IPS DF 4.7 (cell line): ENCODE measurements around the gene TMOD2.

Experiments used
- DNase-seq: peaks from one replicate; pipeline ENCODE4 v3.0.0-alpha.2; 2013; ENCODE audit warnings: low spot score; ENCODE audit errors: extremely low read depth

Gene TMOD2

DNA sequence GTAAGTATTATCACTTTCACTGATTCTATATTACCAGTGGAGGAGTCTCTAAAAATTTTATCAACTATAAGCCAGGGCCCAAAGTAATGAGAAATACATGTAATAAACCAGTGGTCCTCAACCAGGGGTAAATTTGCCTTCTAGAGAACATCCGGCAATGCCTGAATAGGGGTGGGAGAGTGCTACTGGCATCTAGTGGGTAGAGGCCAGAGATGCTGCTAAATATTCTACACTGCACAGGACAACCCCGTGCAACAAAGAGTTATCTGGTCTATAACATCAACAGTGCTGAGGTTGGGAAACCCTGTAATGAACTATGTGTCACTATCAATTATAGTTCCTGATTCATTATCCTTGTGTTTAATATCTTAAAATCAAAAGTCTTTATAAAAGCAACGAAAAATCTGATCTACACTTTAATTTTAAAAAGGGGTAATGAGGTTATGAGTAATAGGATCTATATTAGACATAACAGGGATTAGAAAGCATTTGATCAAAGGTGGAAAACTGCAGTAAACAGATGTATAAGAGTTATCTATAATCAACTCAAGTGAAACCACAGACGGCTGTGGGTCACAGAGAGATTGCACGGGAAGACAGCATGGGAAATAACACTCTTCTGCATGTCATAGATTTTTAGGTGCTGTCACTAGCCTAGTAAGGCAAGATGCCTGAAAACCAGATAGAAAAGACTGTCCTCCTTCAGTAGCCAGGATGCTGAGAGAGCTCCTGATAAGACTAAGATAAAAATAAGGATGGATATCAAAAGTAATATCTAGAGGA, 16.0 kb upstream of the TMOD2 start:
- no peak for DNase-seq

DNA sequence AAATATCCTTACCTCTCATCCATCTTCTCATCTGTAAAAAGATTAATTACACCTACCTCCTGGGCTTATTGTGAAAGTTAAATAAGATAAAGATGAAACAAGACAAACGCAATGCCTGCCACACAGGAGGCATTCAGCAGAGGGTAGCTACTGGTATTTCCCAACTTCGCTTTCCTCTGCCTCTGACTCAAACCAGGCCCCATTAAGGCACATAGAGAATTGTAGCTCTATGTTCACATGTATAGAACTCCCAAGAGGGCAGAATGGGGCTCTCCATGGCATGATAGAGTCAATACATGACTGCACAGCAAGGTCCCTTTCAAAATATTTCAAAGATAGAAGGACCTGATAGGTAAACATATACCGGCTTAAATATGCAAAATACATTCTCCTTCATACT, 15.3 kb upstream of the TMOD2 start:
- DNase-seq: no peak

GRCh38 chr15:51736751-51737521, 14.5 kb upstream of the TMOD2 start:
- DNase-seq: no peak

DNA sequence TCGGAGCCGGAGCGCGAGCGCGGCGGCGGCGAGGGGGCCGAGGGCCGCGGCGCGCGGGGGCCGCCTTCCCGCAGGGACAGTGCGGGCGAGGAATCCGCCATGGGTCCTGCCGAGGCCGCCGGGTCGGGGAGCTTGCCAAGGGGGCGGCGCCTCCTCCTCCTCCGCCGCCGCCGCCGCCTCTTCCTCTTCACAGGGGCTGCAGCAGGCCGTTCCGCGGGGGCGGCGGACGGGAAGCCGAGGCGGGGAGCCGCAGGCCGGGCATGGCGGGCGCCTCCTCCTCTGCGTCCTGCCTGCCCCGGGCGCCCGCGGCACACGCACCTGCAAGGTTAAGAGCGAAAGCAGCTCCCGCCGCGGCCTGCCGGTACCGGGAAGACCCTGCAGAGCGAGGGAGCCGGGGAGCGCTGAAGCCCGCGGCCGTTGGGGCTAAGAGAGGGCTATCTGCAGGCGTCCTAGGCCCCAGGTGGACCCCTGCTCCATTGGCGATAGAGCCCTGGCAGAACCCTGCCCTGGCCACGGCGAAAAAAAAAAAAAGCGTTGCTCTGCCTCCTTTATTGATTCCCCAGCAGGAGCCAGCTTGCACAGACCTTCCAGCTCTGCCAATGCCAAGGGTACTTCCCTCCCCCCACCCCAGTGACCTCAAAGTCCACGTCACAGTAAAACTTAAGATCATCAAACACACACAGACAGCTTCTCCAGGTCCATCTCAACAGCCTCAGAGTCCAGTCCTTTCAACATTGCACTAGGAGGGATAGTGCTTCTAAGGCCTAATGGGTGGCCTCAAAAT, 13.7 kb upstream of the TMOD2 start, which contains the start of gene LYSMD2:
Gene LYSMD2 (minus strand): TSS at position 134 of the 784 bp plus-strand sequence. CDS start 33 bp downstream, at position 101.
- DNase-seq: no peak

GRCh38 chr15:51738553-51738952, 12.8 kb upstream of the TMOD2 start:
- DNase-seq: no peak

- no peak for DNase-seq
Measured at GRCh38 chr15:51739061-51739712, 12.2 kb upstream of the TMOD2 start.

DNA sequence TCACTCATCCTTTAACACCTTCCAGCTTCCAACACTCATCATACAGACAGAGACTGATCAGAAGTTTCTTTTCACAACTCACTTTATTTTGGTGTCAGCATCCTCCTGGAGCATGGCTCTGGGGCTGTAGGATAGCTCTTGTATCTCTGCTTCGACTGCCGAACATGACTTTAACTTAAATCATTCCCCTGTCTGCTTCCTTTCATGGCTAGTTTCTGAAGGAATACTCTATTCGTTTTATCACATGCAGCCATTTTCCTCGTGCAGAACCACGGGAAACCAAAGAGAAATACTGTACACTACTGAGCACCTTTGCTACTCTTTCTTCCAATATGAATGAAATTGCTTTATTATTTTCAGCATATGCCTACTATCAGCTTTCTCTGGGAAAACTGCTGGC, 2.1 kb upstream of the TMOD2 start:
- DNase-seq: no peak

GRCh38 chr15:51750186-51750585, 1.2 kb upstream of the TMOD2 start:
- no peak for DNase-seq

GRCh38 chr15:51751697-51752683, 593 bp downstream of the TMOD2 start:
- DNase-seq: no peak

GRCh38 chr15:51752888-51753287, 1.5 kb downstream of the TMOD2 start:
- DNase-seq: no peak

DNA sequence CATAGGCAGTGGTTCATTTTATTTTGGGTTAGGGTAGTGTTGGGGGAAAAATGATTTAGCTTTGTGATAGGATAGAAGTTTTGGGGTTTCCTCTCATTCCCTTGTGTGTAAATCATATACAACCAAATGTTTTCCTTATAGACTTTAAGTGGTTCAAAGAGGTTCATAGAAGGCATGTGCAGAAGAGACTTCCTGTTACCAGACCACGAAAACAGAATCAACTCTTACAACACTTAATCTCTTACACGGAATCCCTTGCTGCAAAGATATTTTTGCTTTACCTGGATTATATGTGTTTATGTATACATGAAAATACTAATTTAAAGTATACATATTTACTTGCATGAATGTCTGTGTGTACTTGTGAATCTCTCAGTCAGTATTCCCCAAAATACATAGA, 2.9 kb downstream of the TMOD2 start:
- no peak for DNase-seq

DNA sequence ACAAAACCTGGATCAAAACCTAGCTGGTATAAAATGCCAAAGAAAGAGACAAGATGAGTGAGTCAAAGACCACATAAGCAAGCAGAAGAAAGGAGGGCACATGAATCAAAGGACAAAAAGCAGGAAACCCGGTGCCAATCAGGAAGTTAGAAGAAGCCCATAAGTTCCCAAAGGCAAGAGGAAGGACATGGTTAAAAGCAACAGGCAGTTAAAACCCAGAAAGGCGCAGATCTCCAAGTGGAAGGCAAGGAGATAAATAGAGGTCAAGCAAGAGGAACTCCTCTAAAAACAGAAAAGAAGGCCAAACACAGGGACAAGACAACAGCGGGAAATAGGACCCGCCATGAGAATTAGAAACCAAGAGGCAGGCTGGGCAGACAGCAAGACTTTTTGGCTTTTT, 4.4 kb downstream of the TMOD2 start:
- DNase-seq: no peak

GRCh38 chr15:51756482-51756881, 5.1 kb downstream of the TMOD2 start:
- no peak for DNase-seq

DNA sequence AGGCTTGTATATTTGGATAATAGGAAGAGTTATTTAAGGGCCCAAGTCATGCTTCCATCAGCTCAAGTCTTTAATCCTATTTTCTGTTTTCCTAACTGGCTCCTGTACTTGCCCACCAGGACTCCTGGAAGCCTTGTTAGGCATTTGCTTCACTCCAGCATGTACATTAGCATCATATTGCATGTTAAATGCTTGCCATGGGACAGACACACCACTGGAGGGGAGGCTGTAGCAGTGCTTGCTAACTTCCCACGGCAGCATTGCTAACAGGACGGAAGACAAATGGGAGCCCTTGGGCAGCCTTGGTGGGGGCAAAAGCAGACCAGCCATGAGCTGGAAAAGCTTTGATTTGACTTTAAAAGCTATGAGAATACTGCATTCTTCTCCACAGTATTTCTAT, 6.1 kb downstream of the TMOD2 start:
- DNase-seq: no peak

DNA sequence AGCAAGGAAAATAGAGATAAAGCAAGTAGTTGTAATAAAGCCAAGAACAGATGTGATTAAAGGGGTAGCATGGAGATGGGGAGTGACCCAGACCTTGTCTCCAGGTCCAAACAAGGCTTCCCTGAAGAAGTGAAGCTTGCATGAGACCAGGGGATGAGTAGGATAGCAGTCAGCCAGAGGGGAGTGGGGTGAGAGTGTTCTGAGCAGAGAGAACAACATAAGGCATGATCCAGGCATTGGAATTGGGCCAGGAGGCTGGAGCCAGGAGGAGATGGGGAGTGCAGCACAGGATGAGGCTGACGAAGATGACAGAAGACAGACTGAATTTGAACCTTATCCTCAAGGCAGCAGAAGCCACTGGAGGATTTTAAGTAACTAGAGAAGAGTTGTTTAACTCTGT, 7.2 kb downstream of the TMOD2 start:
- no peak for DNase-seq

DNA sequence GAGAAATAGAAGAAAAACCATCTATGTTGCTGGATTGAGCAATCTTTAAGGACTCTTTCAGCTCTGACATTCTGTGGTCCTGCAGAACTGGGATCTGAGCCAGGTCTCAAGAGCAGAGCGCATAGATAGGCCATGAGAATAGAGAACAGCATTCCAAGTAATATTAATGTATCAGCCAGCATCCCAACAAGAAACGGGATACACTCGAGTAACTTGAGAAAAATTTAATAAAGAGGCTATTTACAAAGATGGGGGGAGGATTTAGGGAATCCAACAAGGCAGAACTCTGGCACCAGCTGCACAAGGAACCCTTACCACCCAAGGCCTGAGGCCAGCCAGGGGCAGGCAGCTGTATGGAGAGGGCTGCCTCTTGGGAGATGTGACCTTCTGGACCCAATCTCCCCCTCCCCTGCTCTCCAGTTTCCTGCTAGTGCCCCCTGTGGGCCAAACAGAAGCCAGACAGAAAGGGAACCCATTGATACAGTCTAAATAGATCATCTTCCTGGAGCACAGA, 8.2 kb downstream of the TMOD2 start:
- no peak for DNase-seq

DNA sequence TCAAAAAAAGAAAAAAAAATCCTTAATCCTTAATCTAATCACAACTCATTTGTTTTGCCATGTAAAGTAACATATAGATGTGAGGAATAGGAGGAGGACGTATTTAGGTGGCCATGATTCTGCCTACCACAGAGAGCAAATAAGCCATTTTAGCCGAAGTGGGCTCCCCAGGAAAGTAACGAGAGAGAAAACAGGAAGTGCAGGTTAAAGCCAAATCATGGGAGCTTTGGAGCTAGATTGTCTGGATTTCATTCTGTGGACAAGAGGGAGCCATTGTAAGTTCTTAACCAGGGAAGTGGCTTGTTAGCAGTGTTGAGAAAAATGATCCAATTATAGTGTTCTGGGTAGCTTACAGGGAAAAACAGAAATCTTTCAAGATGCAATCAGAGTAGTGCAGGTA, 9.4 kb downstream of the TMOD2 start:
- DNase-seq: no peak

DNA sequence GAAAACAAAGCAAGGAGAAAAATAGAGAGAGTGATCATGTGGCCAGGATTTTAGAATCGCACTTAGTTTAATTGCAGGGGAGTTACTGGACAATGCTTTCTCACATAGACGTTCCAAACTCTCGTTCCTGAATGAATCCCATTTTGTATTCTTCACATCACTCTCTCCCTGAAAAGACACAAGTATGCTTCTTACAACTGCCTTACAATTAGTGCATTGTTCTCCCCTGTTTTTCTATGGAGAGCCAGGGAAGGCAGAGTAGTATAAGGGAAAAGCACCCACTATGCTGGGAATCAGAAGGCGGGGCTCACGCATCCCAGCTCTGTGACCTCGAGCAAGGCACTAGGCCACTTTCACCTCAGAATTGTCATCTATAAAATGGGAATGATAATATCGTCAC, 14.4 kb downstream of the TMOD2 start:
- DNase-seq: no peak

DNA sequence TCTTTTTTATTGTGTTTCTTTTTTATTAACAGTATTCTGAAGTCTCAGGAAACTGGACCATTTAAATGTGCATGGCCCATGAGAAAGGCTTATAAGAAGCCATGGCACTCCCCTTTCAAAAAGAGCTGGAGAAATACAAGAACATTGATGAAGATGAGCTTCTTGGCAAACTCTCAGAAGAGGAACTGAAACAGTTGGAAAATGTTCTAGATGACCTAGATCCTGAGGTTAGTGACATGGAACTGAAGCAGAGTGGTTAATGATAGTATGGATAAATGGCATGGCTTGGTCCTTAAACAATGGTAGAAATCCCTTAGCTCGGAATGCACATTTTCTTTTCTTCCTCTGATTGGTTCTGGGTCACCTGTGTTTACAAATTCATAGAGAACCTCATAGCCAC, 14.9 kb downstream of the TMOD2 start:
- no peak for DNase-seq

DNA sequence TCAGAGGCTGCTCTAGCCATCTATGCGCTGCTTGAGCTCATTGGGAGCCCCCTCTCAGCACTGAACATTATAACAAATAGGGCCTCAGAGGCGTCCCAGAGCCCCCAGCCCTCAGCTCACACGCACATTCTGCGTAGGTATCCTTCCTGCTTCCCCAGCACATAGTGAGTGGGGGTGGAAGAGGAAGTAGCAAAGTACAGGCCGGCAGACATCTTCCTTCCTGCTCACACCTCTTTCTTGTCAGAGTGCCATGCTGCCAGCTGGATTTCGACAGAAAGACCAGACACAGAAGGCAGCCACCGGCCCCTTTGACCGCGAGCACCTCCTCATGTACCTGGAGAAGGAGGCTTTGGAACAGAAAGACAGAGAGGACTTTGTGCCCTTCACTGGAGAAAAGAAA, 16.6 kb downstream of the TMOD2 start:
- no peak for DNase-seq
